Cardiac fibroblast (primary cell): ENCODE data around the gene IZUMO2.

Experiments
- DNase-seq, 2 donors: peaks; one replicate each; pipeline versions ENCODE4 v3.0.0 to v3.0.0-alpha.2; 2010; ENCODE audit warnings: low read depth in 2 of 2
- H3K4me3 ChIP-seq, 2 donors: replicated peaks in 1 of 2; 1 replicate in 1 of 2; 2 replicates in 1 of 2; pipeline ENCODE4 v1.5.1; 2011; ENCODE audit warnings: low read depth in 2 of 2, low read length in 2 of 2, mild to moderate bottlenecking in 2 of 2, moderate library complexity in 1 of 2
- CTCF ChIP-seq: IDR thresholded peaks from one replicate; pipeline ENCODE4 v1.5.1; 2011; ENCODE audit warnings: low read depth, mild to moderate bottlenecking, low read length, inconsistent platforms

IZUMO2 gene

GRCh38 chr19:50204811-50205675 lies 42.0 kb upstream of the IZUMO2 start:
- H3K4me3 ChIP-seq: no peak overlapping the region
- no peak for TF ChIP-seq CTCF
- DNase-seq: no peak

- no peak overlapping the region for H3K4me3 ChIP-seq
- no peak for DNase-seq
- TF ChIP-seq CTCF: no peak
Measured at GRCh38 chr19:50204081-50204428, 41.0 kb upstream of the IZUMO2 start.

GRCh38 chr19:50203281-50204080 lies 40.4 kb upstream of the IZUMO2 start, which contains the start of gene MYH14:
TSS of gene MYH14 (plus strand) at chr19:50203622. CDS start at chr19:50210366, 6,744 bp downstream.
- TF ChIP-seq CTCF: no peak
- H3K4me3 ChIP-seq: no peak within 1 kb of the TSS
- DNase-seq: peak; percentile 30

- no peak overlapping the region for H3K4me3 ChIP-seq
- DNase-seq: no peak
- TF ChIP-seq CTCF: no peak
Measured at GRCh38 chr19:50202962-50203280, 39.8 kb upstream of the IZUMO2 start.

GRCh38 chr19:50202386-50202785 lies 39.3 kb upstream of the IZUMO2 start:
- TF ChIP-seq CTCF: no peak
- no peak overlapping the region for H3K4me3 ChIP-seq
- no peak for DNase-seq

GRCh38 chr19:50199259-50199555 lies 36.1 kb upstream of the IZUMO2 start:
- H3K4me3 ChIP-seq: no peak overlapping the region
- no peak for TF ChIP-seq CTCF
- DNase-seq: no peak
